AML-193 (cell line): ENCODE data around the gene TNRC6C.
A peak's percentile ranks its signal among the peaks of the same experiment; 100 is the strongest.
"Not testable (repeated sequence)": the region's sequence is repeated elsewhere in the genome, so short reads cannot be mapped to it uniquely, and the experiment has no call there.

ENCODE experiments used
- DNase-seq, 2 experiments: peaks; one replicate each; lab custom pipeline; 2025; lab: John Stamatoyannopoulos, UW

Gene TNRC6C

DNA sequence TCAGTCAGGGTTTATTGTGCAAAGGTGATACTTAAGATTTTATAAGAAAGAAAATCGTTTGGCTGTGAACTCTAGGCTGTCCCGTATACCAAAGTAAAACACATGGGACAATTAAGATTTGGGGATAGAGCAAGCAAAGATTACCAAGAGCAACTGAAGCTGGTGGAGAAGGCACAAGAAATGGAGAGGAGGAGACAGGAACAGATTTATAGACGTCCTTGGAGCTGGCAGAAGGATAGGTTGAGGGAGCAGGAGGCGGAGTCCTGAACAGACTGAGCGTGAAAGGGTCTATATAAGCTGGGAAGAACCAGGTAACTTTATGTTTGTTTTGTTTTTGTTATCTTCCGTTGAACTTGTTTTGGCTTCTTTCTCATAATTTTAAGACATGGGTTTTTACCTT is 3.8 kb downstream of the TNRC6C start:
- DNase-seq = no peak

GRCh38 chr17:77963441-77963840 is 4.9 kb downstream of the TNRC6C start:
- peak; percentile 59 to 61 for DNase-seq

GRCh38 chr17:77965352-77965751 is 6.8 kb downstream of the TNRC6C start:
- no peak for DNase-seq

DNA sequence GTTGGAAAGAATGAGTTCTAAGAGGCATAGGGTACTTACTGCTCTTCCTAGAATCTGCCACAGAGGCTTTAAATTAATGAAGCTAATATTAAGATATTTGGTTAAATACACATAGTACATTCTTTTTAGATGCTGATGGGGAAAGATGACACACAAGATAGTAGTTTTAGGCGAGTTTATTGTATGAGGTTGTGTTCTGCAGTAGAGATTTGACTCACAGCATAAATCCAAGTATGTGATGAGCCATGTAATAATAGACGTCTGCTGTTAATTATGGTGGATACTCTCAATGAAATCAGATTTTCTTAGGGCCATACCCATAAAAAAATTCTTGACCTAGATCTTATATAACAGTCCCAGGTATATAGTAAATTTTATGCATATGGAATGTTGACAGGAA is 8.0 kb downstream of the TNRC6C start:
- DNase-seq = no peak

DNA sequence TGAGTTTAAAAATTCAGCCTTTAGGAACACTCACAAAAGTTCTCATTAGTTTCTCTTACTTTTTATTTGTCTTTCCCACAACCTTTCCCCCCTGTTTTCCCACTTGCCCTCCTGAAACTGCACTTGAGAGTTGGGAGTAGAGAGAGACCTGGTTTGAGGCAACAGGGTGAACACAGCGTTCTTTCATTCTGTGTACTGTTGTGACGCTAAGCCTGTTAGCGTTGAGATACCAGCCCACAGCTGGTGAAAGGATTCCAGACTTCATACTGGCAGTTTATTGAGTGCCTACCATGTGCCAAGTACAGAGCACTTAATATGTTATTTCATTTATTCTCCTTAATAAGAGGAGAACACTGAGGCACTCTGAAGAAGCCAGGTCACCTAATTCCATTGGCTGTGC is 10.3 kb downstream of the TNRC6C start:
- DNase-seq = no peak

DNA sequence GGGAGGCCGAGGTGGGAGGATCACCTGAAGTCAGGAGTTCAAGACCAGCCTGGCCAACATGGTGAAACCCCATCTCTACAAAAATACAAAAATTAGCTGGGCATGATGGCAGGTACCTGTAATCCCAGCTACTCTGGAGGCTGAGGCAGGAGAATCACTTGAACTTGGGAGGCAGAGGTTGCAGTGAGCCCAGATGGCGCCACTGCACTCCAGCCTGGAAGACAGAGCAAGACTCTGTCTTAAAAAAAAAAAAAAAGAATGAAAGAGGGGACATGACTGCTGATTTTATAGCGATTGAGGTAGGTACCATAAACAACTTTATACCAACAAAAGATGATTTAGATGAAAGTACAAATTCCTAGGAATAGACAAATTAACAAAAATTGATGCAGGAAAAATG is 13.8 kb downstream of the TNRC6C start:
- DNase-seq = not testable (repeated sequence)

DNA sequence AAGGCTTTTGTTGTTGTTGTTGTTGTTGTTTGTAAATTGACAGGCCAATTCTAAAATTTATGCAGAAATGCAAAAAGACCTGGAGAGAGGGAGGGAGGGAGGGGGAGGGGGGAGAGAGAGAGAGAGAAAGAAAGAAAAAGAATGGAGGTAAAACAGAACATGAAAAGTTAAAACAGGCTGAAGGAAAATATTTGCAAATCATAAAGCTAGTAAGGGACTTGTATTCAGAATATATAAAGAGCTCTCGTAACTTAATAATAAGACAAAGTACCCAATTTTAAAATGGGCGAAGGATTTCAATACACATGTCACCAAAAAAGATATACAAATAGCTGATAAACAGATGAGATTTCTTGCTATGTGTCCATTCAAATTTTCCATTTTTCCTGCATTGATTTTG is 15.4 kb downstream of the TNRC6C start:
- no peak for DNase-seq

GRCh38 chr17:77974396-77974795 is 15.9 kb downstream of the TNRC6C start:
- no peak for DNase-seq

DNA sequence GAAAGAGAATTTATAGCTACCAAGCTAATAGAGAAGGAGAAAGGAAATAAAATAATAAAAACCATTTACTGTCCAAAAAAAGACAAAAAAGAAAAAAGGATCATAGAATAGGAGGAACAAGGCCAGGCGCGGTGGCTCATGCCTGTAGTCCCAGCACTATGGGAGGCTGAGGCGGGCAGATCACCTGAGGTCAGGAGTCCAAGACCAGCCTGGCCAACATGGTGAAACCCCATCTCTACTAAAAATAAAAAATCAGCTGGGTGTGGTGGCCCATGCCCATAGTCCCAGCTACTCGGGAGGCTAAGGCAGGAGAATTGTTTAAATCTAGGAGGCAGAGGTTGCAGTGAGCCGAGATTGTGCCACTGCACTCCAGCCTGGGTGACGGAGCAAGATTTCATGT is 23.9 kb downstream of the TNRC6C start:
- not testable (repeated sequence) for DNase-seq

GRCh38 chr17:77990301-77990700 is 31.8 kb downstream of the TNRC6C start:
- DNase-seq = no peak

DNA sequence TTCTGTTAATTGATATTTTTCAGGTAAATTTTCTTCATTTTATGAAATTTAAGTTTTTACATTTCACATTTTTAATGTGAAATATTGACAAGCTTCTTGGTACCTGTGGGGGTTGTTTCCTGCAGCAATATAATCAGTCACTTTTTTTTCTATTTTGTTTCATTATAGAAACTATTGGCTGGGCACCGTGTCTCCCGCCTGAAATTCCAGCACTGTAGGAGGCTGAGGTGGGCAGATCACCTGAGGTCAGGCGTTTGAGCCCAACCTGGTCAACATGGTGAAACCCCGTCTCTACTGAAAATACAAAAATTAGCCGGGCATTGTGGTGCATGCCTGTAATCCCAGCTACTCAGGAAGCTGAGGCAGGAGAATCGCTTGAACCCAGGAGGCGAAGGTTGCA is 35.2 kb downstream of the TNRC6C start:
- not testable (repeated sequence) for DNase-seq

DNA sequence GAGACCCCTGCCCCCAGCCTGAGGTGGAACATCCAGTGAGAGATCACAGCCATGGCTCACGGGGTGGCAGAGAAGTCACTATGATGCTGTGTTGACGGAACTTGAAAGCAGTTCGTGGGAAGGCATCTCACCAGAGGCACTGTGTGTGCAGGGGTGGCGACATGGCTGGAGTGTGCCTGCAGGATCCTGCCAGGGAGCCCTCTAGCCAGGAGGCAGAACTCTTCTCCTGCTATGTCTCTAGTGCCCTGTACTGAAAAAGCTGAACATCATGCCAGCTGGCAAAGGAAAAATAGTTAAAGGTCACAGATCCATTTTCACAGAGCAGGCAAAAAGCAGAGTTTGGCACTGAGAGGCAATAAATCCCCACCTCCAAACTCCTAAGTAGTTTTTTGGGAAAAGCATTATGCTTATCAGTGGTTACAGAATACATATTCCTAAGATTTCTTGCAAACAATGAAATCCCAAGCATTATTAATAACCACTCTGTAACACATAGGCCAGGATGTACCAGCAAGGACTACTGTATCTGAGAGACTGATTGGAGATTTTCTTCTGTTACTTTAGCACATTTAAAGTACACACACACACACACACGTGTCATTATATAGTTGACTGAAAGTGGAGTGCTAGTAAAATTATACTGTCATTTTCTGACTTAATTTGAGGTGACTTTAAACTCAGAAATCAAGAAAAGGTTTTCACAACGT is 36.8 kb downstream of the TNRC6C start:
- DNase-seq = no peak

- no peak for DNase-seq
Observed at GRCh38 chr17:77996256-77996655, 37.8 kb downstream of the TNRC6C start.

- peak; percentile 65 to 71 for DNase-seq
Observed at GRCh38 chr17:77999413-78000173, 41.1 kb downstream of the TNRC6C start.

DNA sequence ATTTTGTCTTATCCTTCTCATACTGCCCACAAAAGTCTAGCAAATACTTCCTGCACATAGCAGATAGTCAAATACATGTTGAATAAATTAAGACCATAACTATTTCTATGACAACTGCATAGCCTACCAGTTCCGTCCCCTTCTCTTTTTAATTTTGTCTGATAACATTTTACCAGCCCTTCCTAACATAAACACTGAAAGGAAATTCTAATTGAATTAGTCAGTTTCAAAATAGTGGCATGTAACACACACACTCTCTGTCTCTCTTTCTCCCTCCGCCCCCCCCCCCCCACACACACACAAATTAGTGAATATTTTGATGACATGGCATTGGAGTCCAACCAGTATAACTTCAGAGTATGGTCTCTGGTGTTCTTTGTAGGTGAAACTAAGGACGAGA is 41.8 kb downstream of the TNRC6C start:
- no peak for DNase-seq

- no peak for DNase-seq
Observed at GRCh38 chr17:78001182-78001581, 42.7 kb downstream of the TNRC6C start.

GRCh38 chr17:78001612-78002011 is 43.1 kb downstream of the TNRC6C start:
- no peak for DNase-seq

DNA sequence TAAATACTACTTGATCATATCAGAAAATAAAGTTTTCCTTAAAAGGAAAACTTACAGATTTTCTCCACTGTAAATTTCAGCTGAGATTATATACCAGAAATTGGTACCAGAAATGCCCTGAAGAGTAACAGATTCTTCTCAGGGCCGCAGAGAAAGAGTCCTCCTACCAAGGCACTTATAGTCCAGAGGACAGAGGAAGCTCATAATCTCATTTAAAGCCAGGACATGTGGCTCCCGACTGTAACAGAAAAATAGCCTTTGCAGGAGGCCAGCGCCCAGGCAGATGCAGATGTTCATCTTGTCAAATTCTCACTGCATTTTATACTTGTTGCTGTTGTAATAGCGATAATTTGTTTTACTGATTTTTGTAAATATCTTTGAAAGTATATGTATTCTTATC is 43.7 kb downstream of the TNRC6C start:
- no peak for DNase-seq

DNA sequence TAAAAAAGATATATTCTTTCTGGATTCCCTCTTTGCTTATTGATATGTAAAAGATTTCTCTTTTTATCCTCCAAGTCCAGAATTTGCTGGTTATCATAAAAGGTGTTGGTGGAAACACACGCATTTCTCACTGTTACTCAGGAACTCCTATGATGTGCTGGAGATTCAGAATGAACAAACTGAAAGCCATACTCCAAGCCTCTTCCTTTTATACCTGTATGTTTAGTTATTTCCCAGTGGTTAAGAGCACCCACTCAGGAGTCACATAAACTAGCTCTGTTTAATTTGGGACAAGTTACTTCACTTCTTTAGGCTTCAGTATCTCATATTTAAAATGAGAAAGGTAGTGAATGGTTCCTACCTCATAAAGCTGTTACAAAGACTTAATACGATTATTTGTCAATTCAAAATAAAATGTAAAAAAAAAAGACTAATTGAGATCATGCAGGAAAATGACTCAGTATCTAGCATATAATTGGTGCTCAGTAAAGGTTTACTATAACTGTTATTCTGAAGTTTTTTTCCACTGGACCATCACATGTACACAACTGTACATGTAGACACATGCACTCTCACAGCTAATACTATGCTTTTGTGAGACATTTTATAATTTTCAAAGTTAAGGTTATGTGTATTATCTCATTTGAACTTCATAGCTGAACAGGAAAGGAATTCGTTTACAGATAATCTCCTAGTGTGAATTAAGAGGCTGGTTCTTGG is 47.1 kb downstream of the TNRC6C start:
- DNase-seq = no peak

DNA sequence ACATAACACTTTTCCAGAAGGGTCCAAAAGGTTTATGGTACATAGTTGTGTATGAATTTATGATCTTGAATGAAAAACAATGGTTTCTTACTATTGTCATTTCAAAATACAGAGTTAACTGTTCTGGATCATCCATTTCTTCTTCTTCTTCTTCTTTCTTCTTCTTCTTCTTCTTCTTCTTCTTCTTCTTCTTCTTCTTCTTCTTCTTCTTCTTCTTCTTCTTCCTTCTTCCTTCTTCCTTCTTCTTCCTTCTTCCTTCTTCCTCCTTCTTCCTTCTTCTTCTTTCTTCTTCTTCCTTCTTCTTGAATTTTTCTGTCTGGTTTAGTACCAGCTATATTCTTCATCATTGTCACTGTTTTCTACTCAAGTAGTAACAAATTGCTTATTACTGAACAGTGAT is 47.8 kb downstream of the TNRC6C start:
- no peak for DNase-seq

DNA sequence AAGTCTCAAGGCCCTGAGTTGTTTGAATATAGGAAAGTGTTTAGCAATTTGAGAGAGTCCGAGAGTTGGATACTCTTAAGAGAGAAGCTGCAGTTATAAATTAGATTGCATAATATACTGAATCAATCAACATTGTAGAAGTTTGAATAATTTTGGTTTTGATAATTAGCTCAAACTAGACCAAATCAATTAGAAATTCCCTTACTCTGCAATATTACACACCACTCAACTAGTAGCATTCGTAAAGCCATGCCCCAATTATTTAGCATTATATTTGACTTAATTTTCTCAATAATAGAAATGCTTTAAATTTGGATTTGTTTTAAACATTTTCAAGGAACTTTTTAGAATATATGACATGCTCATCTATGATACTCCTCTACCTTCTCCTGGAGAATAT is 49.1 kb downstream of the TNRC6C start:
- no peak for DNase-seq

DNA sequence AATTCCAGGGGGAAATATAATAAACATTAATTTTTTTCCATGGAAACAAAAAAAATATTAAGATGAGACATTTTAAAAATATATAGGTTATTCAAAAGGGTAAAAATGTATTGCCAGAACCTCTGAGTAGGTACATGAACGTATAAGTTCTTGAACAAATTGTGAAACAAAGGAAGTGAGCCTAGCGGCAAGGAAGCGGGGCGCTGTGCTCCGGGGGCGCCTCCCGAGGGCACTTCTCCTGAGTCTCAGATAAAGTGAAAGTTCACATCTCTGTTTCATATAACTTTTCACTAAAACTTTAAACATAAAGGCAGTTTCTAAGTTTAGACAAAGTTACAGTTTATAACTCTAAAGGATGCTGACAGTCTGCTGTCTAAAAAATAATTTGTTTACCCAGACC is 52.3 kb downstream of the TNRC6C start:
- DNase-seq = no peak

GRCh38 chr17:78012428-78012827 is 53.9 kb downstream of the TNRC6C start:
- DNase-seq = no peak
